ACC112 (cell line): ENCODE results near the gene TSPOAP1.
A peak's percentile ranks its signal among the peaks of the same experiment; 100 is the strongest.

Source experiments
- H2AFZ ChIP-seq: fragments of 200-600 bp; sonication (generic); one replicate; pipeline ENCODE4 v1.6.0; 2017; ENCODE audit warnings: antibody characterized with exemption, low read length; ENCODE audit not compliant: unreplicated experiment
- H3K27ac ChIP-seq: fragments of 200-600 bp; sonication (generic); 2 replicates; pipeline ENCODE4 v1.5.1; 2014; ENCODE audit warnings: low read depth, mild to moderate bottlenecking, antibody characterized with exemption, low read length, moderate library complexity
- H3K27me3 ChIP-seq: fragments of 200-600 bp; sonication (generic); 2 replicates; pipeline ENCODE4 v1.6.1; 2014; ENCODE audit warnings: mild to moderate bottlenecking, antibody characterized with exemption, low read length, moderate library complexity, mixed read lengths; ENCODE audit not compliant: insufficient read depth
- H3K36me3 ChIP-seq: fragments of 200-600 bp; sonication (generic); 2 replicates; pipeline ENCODE4 v1.6.1; 2016; ENCODE audit warnings: mild to moderate bottlenecking, antibody characterized with exemption, low read length, moderate library complexity, mixed read lengths; ENCODE audit not compliant: insufficient read depth
- H3K4me1 ChIP-seq: fragments of 200-600 bp; sonication (generic); one replicate; pipeline ENCODE4 v1.6.1; 2016; ENCODE audit warnings: low read length, mixed read lengths; ENCODE audit not compliant: insufficient read depth, unreplicated experiment, control insufficient read depth
- H3K4me3 ChIP-seq: fragments of 200-600 bp; sonication (generic); 2 replicates; pipeline ENCODE4 v1.5.1; 2014; ENCODE audit warnings: mild to moderate bottlenecking, low read depth, low read length
- H3K79me2 ChIP-seq: fragments of 200-600 bp; sonication (generic); one replicate; pipeline ENCODE4 v1.6.0; 2016; ENCODE audit warnings: low read length; ENCODE audit not compliant: control insufficient read depth, unreplicated experiment, insufficient read depth

TSPOAP1 gene

GRCh38 chr17:58338841-58339754 lies 10.5 kb upstream of the TSPOAP1 start:
- H3K79me2 ChIP-seq = no peaks in the 10 kb centered on the region
- H3K27me3 ChIP-seq = no peaks in the 10 kb centered on the region
- H2AFZ ChIP-seq = peak overlapping the region; percentile 24
- H3K4me3 ChIP-seq = peak overlapping the region; percentile 42; the same call in 1 of the 2 replicates
- peak overlapping the region; percentile 58 for H3K27ac ChIP-seq
- peaks cover 32% of the 10 kb centered on the region for H3K4me1 ChIP-seq
- no peaks in the 10 kb centered on the region for H3K36me3 ChIP-seq

DNA sequence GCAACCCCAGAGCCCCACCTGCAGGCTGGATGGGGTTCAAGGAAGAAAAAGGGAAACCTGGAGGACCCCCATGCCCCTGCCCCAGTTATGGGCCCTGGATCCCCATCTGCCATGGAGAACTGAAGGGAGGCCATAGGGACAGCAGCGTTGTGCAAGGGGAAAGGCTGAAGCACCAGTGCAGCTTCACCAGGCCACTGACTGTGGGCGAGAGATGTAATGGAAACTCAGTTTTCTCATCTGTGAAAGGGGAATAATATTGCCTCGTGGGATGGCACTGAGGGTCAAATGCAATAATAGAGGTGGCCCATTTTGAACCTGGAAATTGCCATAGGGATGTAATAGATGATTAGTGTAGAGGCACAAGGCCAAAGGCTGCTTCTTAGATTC lies 9.9 kb upstream of the TSPOAP1 start:
- H3K4me1 ChIP-seq = peaks cover 32% of the 10 kb centered on the region
- H3K79me2 ChIP-seq = no peaks in the 10 kb centered on the region
- H3K4me3 ChIP-seq = no peak overlapping the region
- no peak overlapping the region for H2AFZ ChIP-seq
- H3K36me3 ChIP-seq = no peaks in the 10 kb centered on the region
- H3K27ac ChIP-seq = peak overlapping the region; percentile 58
- no peaks in the 10 kb centered on the region for H3K27me3 ChIP-seq

DNA sequence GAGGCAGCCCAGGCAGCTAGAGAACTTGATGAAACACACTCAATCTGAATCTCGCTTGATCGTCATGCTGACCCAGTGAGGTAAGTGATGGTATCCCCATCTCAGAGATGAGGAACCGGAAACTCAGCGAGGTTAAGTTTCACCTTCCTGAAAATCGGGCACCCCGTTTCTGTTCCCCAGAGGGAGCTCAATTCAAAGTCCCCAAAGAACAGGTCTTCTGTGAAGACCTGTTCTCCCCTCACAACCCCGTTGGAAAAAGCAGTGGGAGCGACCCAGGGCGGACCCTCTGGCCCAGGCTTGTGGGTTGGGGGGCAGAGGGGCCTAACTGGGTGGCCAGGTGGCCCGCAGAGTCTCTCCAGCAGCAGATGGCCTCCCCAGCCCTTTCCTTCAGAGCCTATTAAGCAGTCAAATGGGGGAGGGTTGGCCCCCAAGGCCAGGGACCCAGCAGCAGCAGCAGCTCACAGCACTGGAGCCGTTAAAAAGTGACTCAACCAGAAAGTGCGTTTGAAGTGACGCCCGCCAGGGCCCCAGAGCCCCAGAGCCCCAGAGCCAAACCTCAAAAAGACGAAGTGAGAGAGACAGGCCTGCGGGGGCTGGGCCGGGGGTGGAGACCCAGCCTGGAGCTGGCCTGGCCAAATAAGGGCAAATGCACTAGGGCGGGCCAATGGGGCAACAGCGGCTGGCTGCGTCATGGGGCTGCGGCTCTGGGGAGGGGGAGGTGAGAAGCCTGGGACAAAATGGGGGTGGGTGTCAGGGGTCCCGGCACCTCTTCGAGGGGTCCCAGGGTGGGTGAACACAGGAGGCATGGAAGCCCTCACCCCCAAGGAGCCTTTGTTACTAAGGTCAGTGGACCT lies 9.2 kb upstream of the TSPOAP1 start:
- no peaks in the 10 kb centered on the region for H3K79me2 ChIP-seq
- H3K27me3 ChIP-seq = no peaks in the 10 kb centered on the region
- H3K4me3 ChIP-seq = no peak overlapping the region
- H3K27ac ChIP-seq = peak overlapping the region; percentile 75
- H2AFZ ChIP-seq = no peak overlapping the region
- no peaks in the 10 kb centered on the region for H3K36me3 ChIP-seq
- peaks cover 32% of the 10 kb centered on the region for H3K4me1 ChIP-seq

DNA sequence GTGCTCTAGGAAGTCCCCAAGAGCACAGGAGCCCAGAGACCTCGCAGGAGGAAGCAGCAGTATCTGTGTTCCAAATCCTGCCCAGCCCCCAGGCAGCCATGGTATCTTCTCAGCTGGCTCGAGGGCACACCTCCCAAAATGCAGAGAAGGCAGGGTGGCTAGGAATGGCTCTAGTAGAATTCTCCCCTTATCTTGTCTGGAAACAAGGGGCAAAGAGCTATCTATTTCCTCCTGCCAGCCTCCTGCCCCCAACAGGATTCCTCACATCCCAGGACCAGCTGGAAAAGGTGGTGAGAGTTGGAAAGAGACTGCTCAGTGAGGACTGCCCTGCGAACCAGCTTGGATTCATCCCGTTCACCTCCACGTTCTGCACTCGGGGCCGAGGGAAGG lies 8.6 kb upstream of the TSPOAP1 start:
- no peak overlapping the region for H2AFZ ChIP-seq
- no peaks in the 10 kb centered on the region for H3K27me3 ChIP-seq
- H3K4me3 ChIP-seq = no peak overlapping the region
- no peaks in the 10 kb centered on the region for H3K36me3 ChIP-seq
- peak overlapping the region; percentile 75 for H3K27ac ChIP-seq
- H3K4me1 ChIP-seq = peaks cover 32% of the 10 kb centered on the region
- H3K79me2 ChIP-seq = no peaks in the 10 kb centered on the region

GRCh38 chr17:58336456-58337209 lies 8.0 kb upstream of the TSPOAP1 start:
- Histone ChIP-seq H3K79me2 (no peaks in the 10 kb centered on the region), H3K36me3 (no peaks in the 10 kb centered on the region), H3K4me1 (peaks cover 32% of the 10 kb centered on the region), H3K27ac (no peak overlapping the region), H2AFZ (no peak overlapping the region), H3K27me3 (no peaks in the 10 kb centered on the region), H3K4me3 (no peak overlapping the region)

GRCh38 chr17:58335779-58336455 lies 7.3 kb upstream of the TSPOAP1 start:
- Histone ChIP-seq H3K27me3 (no peaks in the 10 kb centered on the region), H3K36me3 (no peaks in the 10 kb centered on the region), H2AFZ (no peak overlapping the region), H3K79me2 (no peaks in the 10 kb centered on the region), H3K27ac (no peak overlapping the region), H3K4me1 (peaks cover 32% of the 10 kb centered on the region), H3K4me3 (no peak overlapping the region)

DNA sequence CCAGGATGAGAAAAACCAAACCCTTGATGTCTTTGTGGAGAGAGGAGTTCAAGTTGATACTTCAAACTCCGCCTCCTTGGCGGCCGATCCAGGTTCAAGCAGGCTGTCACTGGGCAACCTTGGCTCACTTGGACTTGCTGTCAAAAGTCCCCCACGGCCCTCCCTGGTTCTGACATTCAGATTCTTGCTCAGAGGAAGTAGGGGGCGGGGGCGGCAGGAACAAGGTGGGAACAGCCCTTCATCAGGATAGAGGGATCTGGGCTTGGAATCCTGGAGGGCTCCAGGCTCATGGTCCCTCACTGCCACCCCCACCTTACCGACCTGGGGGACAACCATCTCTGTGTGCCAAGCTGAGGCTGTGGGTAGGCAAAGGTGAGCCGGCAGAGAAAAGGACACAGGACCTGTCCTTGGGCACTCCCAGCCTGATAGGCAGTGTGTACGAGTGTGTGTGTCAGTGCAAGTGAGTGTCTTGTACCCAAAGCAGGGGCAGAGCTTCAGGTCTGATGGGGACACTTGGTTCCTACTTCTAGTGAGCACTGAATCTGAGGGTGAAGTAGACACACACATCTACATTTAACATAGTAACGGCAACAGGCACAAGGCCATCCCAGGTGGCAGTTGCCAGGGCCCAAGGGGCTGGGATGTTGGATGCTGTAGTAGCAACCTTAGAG lies 6.6 kb upstream of the TSPOAP1 start:
- H3K4me1 ChIP-seq = peaks cover 32% of the 10 kb centered on the region
- no peak overlapping the region for H3K27ac ChIP-seq
- H3K4me3 ChIP-seq = no peak overlapping the region
- no peak overlapping the region for H2AFZ ChIP-seq
- no peaks in the 10 kb centered on the region for H3K27me3 ChIP-seq
- no peaks in the 10 kb centered on the region for H3K36me3 ChIP-seq
- no peaks in the 10 kb centered on the region for H3K79me2 ChIP-seq

DNA sequence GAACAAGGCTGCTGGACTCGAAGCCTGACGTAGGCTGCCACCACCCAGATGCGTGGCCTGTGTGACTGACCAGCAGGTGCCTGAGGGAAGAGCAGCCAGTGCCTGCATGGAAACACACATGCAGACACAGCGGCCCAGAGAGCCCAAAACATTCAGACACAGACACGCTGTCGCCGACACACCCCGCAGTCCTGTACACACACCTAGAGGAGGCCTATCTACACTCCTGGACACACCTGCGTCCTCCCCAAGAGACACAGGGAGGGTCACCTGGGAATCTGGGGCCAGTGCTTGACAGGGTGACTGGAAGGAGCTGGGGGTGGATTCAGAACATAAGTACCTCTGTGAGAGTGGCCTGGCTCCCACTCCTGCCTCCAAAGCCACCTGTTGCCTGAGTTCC lies 6.1 kb upstream of the TSPOAP1 start:
- Histone ChIP-seq H3K36me3 (no peaks in the 10 kb centered on the region), H3K4me1 (peaks cover 29% of the 10 kb centered on the region), H3K4me3 (no peak overlapping the region), H3K79me2 (no peaks in the 10 kb centered on the region), H2AFZ (no peak overlapping the region), H3K27me3 (no peaks in the 10 kb centered on the region), H3K27ac (no peak overlapping the region)

DNA sequence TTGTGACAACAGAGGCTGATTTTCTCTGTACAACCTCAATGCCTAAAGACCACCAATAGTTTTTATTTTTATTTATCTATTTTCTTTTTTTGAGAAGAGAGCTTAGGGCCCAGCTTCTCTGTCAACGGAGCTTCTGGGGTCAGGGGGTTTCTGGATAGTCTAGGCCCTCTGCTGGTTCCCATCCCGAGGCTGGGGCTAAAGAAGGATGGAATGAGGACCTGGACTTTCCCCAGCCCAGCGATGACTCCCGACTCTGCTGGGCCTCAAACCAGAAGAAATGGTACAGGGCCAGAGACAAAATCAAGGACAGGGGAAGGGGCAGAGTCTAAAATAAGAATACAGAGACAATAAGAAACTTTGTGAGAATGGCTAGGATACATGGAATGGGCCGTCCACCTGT lies 5.7 kb upstream of the TSPOAP1 start:
- Histone ChIP-seq H3K27ac (no peak overlapping the region), H3K4me1 (peaks cover 25% of the 10 kb centered on the region), H3K79me2 (no peaks in the 10 kb centered on the region), H3K27me3 (peaks cover 4% of the 10 kb centered on the region), H3K4me3 (no peak overlapping the region), H2AFZ (no peak overlapping the region), H3K36me3 (no peaks in the 10 kb centered on the region)
